ENCODE measurements around the gene UNC5A. TPM values are rescaled to one million over a fixed set of nuclear protein-coding genes. Genes with fewer than 3 reads are reported as not detected.

UNC5A gene
- total and polyA plus RNA-seq, 9 of the 15 experiments (the other 6 are each of a cell fraction or from before 2014, with no cell fraction given) = not detected

DNA sequence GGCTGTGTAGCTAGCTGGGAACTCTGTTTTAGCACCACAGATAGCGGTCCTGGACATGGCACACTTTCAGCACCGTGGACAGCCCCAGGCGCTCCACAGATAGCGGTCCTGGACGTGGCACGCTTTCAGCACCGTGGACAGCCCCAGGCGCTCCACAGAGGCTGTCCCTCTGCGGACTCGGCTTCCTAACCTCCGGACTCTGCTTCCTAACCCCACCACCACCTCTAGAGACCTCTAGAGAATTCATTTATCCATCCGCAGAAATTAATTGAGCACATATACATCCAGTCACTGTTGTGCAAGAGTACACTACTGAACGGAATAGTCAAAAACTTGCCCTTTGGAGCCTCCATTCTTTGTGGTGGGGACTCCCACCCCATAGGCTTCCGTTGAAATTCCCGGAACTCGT lies 27.4 kb downstream of the UNC5A start (continued):
- peak; percentile 68; the same call in 1 of the 2 replicates for TF ChIP-seq DDX20 (tag; IDR thresholded peaks at IDR 0.05; ENCODE audit: low read depth)
- TF ChIP-seq ZNF232 (CRISPR knock-in tag; IDR thresholded peaks at IDR 0.05) = peak; percentile 99
- TF ChIP-seq RAD21 (CRISPR knock-in tag; conservative IDR thresholded peaks at IDR 0.05 in 1 of 2, IDR thresholded peaks at IDR 0.05 in 1 of 2) = 0 out of 4 replicates have a peak, but pooled peaks of 1 of the 2 experiments have one; percentile 4
- no peak for TF ChIP-seq RFX5 (IDR thresholded peaks at IDR 0.05; ENCODE audit: low read depth, low read length)
- TF ChIP-seq KLF1 (tag; IDR thresholded peaks at IDR 0.05) = no peak
- peak; percentile 97 for TF ChIP-seq IRF2 (CRISPR knock-in tag; IDR thresholded peaks at IDR 0.05)
- peak; percentile 78 for TF ChIP-seq ZNF239 (CRISPR knock-in tag; IDR thresholded peaks at IDR 0.05)
- TF ChIP-seq MYC (IDR thresholded peaks at IDR 0.05; ENCODE audit: low read depth, low read length) = peak; percentile 68
- no peak for TF ChIP-seq MYC (CRISPR knock-in tag; IDR thresholded peaks at IDR 0.05; ENCODE audit: borderline replicate concordance, low read depth)
- TF ChIP-seq, protein P1, sequence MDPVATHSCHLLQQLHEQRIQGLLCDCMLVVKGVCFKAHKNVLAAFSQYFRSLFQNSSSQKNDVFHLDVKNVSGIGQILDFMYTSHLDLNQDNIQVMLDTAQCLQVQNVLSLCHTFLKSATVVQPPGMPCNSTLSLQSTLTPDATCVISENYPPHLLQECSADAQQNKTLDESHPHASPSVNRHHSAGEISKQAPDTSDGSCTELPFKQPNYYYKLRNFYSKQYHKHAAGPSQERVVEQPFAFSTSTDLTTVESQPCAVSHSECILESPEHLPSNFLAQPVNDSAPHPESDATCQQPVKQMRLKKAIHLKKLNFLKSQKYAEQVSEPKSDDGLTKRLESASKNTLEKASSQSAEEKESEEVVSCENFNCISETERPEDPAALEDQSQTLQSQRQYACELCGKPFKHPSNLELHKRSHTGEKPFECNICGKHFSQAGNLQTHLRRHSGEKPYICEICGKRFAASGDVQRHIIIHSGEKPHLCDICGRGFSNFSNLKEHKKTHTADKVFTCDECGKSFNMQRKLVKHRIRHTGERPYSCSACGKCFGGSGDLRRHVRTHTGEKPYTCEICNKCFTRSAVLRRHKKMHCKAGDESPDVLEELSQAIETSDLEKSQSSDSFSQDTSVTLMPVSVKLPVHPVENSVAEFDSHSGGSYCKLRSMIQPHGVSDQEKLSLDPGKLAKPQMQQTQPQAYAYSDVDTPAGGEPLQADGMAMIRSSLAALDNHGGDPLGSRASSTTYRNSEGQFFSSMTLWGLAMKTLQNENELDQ (CRISPR knock-in tag; IDR thresholded peaks at IDR 0.05; ENCODE audit: borderline replicate concordance) = peak; percentile 99
- no peak for TF ChIP-seq ZNF408 (CRISPR knock-in tag; IDR thresholded peaks at IDR 0.05; ENCODE audit: low read depth)
- TF ChIP-seq, protein P2, sequence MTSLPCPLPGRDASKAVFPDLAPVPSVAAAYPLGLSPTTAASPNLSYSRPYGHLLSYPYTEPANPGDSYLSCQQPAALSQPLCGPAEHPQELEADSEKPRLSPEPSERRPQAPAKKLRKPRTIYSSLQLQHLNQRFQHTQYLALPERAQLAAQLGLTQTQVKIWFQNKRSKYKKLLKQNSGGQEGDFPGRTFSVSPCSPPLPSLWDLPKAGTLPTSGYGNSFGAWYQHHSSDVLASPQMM (CRISPR knock-in tag; IDR thresholded peaks at IDR 0.05) = no peak
- TF ChIP-seq CREBBP (IDR thresholded peaks at IDR 0.05; ENCODE audit: low read depth, low read length) = no peak
- TF ChIP-seq TOE1 (IDR thresholded peaks at IDR 0.05; ENCODE audit: borderline replicate concordance) = no peak
- peak; percentile 100 for TF ChIP-seq TOE1 (CRISPR knock-in tag; IDR thresholded peaks at IDR 0.05; ENCODE audit: borderline replicate concordance, low read depth)
- 0 out of 2 replicates have a peak, but pooled peaks have one; percentile 45 for TF ChIP-seq NR4A1 (CRISPR knock-in tag; IDR thresholded peaks at IDR 0.05)
- TF ChIP-seq NR4A1 (tag; IDR thresholded peaks at IDR 0.05) = peak; percentile 86
- peak; percentile 64; the same call in 1 of the 2 replicates for TF ChIP-seq ELF4 (CRISPR knock-in tag; IDR thresholded peaks at IDR 0.05)
- peak; percentile 90 for TF ChIP-seq BACH1 (tag; IDR thresholded peaks at IDR 0.05)
- TF ChIP-seq CSDE1 (IDR thresholded peaks at IDR 0.05) = no peak
- peak; percentile 100 for TF ChIP-seq SIN3A (IDR thresholded peaks at IDR 0.05; ENCODE audit: borderline replicate concordance in 2 of 2, control insufficient read depth in 1 of 2, low read depth in 2 of 2, low read length in 2 of 2)
- TF ChIP-seq, protein P3, sequence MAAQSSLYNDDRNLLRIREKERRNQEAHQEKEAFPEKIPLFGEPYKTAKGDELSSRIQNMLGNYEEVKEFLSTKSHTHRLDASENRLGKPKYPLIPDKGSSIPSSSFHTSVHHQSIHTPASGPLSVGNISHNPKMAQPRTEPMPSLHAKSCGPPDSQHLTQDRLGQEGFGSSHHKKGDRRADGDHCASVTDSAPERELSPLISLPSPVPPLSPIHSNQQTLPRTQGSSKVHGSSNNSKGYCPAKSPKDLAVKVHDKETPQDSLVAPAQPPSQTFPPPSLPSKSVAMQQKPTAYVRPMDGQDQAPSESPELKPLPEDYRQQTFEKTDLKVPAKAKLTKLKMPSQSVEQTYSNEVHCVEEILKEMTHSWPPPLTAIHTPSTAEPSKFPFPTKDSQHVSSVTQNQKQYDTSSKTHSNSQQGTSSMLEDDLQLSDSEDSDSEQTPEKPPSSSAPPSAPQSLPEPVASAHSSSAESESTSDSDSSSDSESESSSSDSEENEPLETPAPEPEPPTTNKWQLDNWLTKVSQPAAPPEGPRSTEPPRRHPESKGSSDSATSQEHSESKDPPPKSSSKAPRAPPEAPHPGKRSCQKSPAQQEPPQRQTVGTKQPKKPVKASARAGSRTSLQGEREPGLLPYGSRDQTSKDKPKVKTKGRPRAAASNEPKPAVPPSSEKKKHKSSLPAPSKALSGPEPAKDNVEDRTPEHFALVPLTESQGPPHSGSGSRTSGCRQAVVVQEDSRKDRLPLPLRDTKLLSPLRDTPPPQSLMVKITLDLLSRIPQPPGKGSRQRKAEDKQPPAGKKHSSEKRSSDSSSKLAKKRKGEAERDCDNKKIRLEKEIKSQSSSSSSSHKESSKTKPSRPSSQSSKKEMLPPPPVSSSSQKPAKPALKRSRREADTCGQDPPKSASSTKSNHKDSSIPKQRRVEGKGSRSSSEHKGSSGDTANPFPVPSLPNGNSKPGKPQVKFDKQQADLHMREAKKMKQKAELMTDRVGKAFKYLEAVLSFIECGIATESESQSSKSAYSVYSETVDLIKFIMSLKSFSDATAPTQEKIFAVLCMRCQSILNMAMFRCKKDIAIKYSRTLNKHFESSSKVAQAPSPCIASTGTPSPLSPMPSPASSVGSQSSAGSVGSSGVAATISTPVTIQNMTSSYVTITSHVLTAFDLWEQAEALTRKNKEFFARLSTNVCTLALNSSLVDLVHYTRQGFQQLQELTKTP (IDR thresholded peaks at IDR 0.05; ENCODE audit: low read depth in 1 of 2, partially characterized antibody in 2 of 2) = peak in 1 of 2 experiments; percentile 100
- TF ChIP-seq PURB (CRISPR knock-in tag; IDR thresholded peaks at IDR 0.05; ENCODE audit: low read depth) = no peak
